Measurements from ENCODE around the gene HIPK3. TPM values are rescaled to one million over a fixed set of nuclear protein-coding genes. Genes with fewer than 3 reads are reported as not detected.
A peak's percentile ranks its signal among the peaks of the same experiment; 100 is the strongest.

HIPK3 gene
- 19.4 and 40.7 TPM in 2 replicates for total RNA-seq (2011; cell fraction: chromatin; rRNA removed; ENCODE audit: low replicate concordance)
- 12.6 and 15.3 TPM in 2 replicates for total RNA-seq (2011; cell fraction: nucleolus; rRNA removed)
- total RNA-seq (2011; cell fraction: nucleoplasm; rRNA removed): 12.2 and 14.0 TPM in 2 replicates
- 7.5 and 10.1 TPM in 2 replicates for total RNA-seq (2014; rRNA removed)
- total RNA-seq (2014; rRNA removed; fragmentation: Illumina TruSeq; extraction: Trizol): 12.3 and 14.0 TPM in 2 replicates
- 13.4 and 14.1 TPM in 2 replicates for total RNA-seq (2015; rRNA removed; fragmentation: Illumina TruSeq; extraction: Trizol)
- 16.7 and 19.6 TPM in 2 replicates for total RNA-seq (2021)
- polyA plus RNA-seq (2011; rRNA removed): 8.1 and 9.2 TPM in 2 replicates
- polyA plus RNA-seq (2011; cell fraction: cytosol; rRNA removed): 4.0 and 5.5 TPM in 2 replicates
- 16.5 and 17.0 TPM in 2 replicates for polyA plus RNA-seq (2011; cell fraction: nucleus; rRNA removed)
- polyA plus RNA-seq (2012): 5.2 and 5.8 TPM in 2 replicates
- polyA plus RNA-seq (2014; fragmentation: Illumina TruSeq; extraction: Trizol): 6.4 and 7.1 TPM in 2 replicates
- 1 to 10 TPM; 2.3 to 4.4 TPM for polyA plus RNA-seq (2014; fragmentation: Nextera tagmentation; extraction: Ambion mirVana)
- 4.7 and 5.3 TPM in 2 replicates for polyA plus RNA-seq (2014; rRNA removed)
- polyA minus RNA-seq (2011; rRNA and poly(A)+ RNA removed): 52.2 and 57.1 TPM in 2 replicates
- polyA minus RNA-seq (2011; cell fraction: cytosol; rRNA and poly(A)+ RNA removed): 16.1 and 23.9 TPM in 2 replicates
- 10.6 and 18.5 TPM in 2 replicates for polyA minus RNA-seq (2011; cell fraction: nucleus; rRNA and poly(A)+ RNA removed)
- percentile 76 among the genes with signal in this experiment for Bru-seq, nascent RNA
- BruChase-seq, experiment 1, labeled RNA remaining after a 2-hour chase: percentile 79 among the genes with signal in this experiment
- BruChase-seq, experiment 2, labeled RNA remaining after a 6-hour chase: percentile 80 among the genes with signal in this experiment
- long read RNA-seq, experiment 1, partial matches to known transcripts: 12 of 14 reads
- long read RNA-seq, experiment 1, other reads (novel, unspliced or antisense): 2 of 14 reads
- long read RNA-seq, experiment 2, partial matches to known transcripts: 0 of 3 reads
- long read RNA-seq, experiment 2, other reads (novel, unspliced or antisense): 3 of 3 reads
- long read RNA-seq, experiment 3, partial matches to known transcripts: 0 of 1 reads
- long read RNA-seq, experiment 3, other reads (novel, unspliced or antisense): 1 of 1 reads

- POLR2A ChIA-PET: interaction anchor here (0.5 kb wide), 1 partner anchor 212 kb away, joined by 3 read pairs; no protein-coding TSS in a partner anchor
- H3K4me3 ChIP-seq: peak within 1 kb of the TSS; percentile 96
- peak within 1 kb of the TSS; percentile 94 for H3K27ac ChIP-seq (ENCODE audit: extremely low read depth, low read depth, low read length)
- H3K9ac ChIP-seq (ENCODE audit: insufficient read depth in 1 of 2, low read depth in 2 of 2, low read length in 2 of 2): peak within 1 kb of the TSS; percentile 89 to 99
- intact Hi-C loops (cut with micrococcal nuclease) (no loop called here), in situ Hi-C loops (cut with MboI) (no loop called here)
- no TSS peak for BruUV-seq (replicated peaks)
- no peaks in the 10 kb centered on the region for H3K36me3 ChIP-seq (ENCODE audit: control insufficient read depth, insufficient read depth, low read length)
- FAIRE-seq: no peak
- peaks cover 51% of the 10 kb centered on the region for H3K79me2 ChIP-seq (ENCODE audit: control insufficient read depth, insufficient read depth, low read length)
- ATAC-seq: peak; percentile 89
- DNase-seq (ENCODE audit: extremely low read depth in 1 of 4, low spot score in 3 of 4): peak; percentile 86 to 91 (median 88)
- peak within 1 kb of the TSS; percentile 93 for H2AFZ ChIP-seq (ENCODE audit: low read depth, low read length)
- H3K9me1 ChIP-seq (ENCODE audit: control insufficient read depth, insufficient read depth, low read length): no peaks in the 10 kb centered on the region
- H4K20me1 ChIP-seq (replicated peaks; ENCODE audit: control insufficient read depth, insufficient read depth, low read length): no peaks in the 10 kb centered on the region; the same call in 1 of the 2 replicates
- H3K27me3 ChIP-seq (ENCODE audit: control insufficient read depth in 2 of 2, insufficient read depth in 2 of 2, low read length in 2 of 2): no peaks in the 10 kb centered on the region
- under 1% methylated on average over 26 of the region's 85 CpGs for WGBS (ENCODE audit: insufficient coverage, low coverage, missing lambda C conversion rate)
- CTCF ChIA-PET (ENCODE audit: low intra/inter-chr PET ratio): no interaction called here
- peak within 1 kb of the TSS; percentile 84 for H3K4me2 ChIP-seq (ENCODE audit: insufficient read depth, low read length)
- H3K4me1 ChIP-seq (replicated peaks in 1 of 2; ENCODE audit: control insufficient read depth in 2 of 2, insufficient read depth in 2 of 2, low read length in 2 of 2): peaks cover 6 to 18% of the 10 kb centered on the region in 2 experiments; a peak in 4 of 5 replicates
- no peaks in the 10 kb centered on the region for H3K9me3 ChIP-seq (replicated peaks; ENCODE audit: control insufficient read depth, insufficient read depth, low read depth, low read length)
- TF ChIP-seq IRF2 (CRISPR knock-in tag; IDR thresholded peaks at IDR 0.05) (no peak), JUN (IDR thresholded peaks at IDR 0.05; ENCODE audit: borderline replicate concordance, low read depth, low read length) (no peak), JUN (CRISPR knock-in tag; IDR thresholded peaks at IDR 0.05; ENCODE audit: borderline replicate concordance) (0 out of 2 replicates have a peak, but pooled peaks have one; percentile 24), ZNF778 (CRISPR knock-in tag; IDR thresholded peaks at IDR 0.05) (no peak), TAF1 (IDR thresholded peaks at IDR 0.05; ENCODE audit: control insufficient read depth, extremely low read depth, insufficient read depth, low read length, severe bottlenecking) (peak; percentile 48), ZNF324 (CRISPR knock-in tag; IDR thresholded peaks at IDR 0.05) (0 out of 2 replicates have a peak, but pooled peaks have one; percentile 23), CUX1 (CRISPR knock-in tag; IDR thresholded peaks at IDR 0.05) (no peak), CTBP1 (IDR thresholded peaks at IDR 0.05; ENCODE audit: borderline replicate concordance) (peak; percentile 76; the same call in 1 of the 2 replicates), ZNF212 (CRISPR knock-in tag; IDR thresholded peaks at IDR 0.05) (0 out of 2 replicates have a peak, but pooled peaks have one; percentile 31), NR3C1 (CRISPR knock-in tag; IDR thresholded peaks at IDR 0.05) (peak; percentile 75)
Measured at GRCh38 chr11:33257160-33257896, at the start of gene HIPK3. HIPK3 (plus strand) TSS chr11:33257381.
